ENCODE measurements around the gene LEPROT. TPM values are rescaled to one million over a fixed set of nuclear protein-coding genes. Genes with fewer than 3 reads are reported as not detected.

Gene LEPROT
- total and polyA plus RNA-seq, 10 of the 15 experiments (the other 5 are each of a cell fraction or from before 2014, with no cell fraction given), result 14.9 to 38.1 (median 17.4) TPM

DNA sequence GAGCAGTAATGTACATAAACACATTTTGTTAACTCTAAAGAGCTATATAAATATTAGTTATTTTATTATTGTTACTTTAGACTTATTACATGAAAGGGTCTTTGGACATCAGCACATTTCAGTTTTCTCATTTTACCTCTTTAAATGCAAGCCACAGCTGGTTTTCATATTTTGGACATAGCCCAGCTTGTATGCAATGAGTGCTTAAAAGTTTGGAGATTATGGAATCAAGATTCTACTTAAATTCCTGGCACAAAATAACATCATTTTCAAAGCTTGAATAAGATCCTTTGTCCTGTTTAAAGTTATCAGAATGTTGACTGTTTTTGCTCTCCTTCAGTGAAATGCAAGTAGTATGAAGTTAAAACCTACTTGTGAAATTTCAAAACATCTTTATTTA, 15.5 kb upstream of the LEPROT start (continued):
- TF ChIP-seq, protein P1, sequence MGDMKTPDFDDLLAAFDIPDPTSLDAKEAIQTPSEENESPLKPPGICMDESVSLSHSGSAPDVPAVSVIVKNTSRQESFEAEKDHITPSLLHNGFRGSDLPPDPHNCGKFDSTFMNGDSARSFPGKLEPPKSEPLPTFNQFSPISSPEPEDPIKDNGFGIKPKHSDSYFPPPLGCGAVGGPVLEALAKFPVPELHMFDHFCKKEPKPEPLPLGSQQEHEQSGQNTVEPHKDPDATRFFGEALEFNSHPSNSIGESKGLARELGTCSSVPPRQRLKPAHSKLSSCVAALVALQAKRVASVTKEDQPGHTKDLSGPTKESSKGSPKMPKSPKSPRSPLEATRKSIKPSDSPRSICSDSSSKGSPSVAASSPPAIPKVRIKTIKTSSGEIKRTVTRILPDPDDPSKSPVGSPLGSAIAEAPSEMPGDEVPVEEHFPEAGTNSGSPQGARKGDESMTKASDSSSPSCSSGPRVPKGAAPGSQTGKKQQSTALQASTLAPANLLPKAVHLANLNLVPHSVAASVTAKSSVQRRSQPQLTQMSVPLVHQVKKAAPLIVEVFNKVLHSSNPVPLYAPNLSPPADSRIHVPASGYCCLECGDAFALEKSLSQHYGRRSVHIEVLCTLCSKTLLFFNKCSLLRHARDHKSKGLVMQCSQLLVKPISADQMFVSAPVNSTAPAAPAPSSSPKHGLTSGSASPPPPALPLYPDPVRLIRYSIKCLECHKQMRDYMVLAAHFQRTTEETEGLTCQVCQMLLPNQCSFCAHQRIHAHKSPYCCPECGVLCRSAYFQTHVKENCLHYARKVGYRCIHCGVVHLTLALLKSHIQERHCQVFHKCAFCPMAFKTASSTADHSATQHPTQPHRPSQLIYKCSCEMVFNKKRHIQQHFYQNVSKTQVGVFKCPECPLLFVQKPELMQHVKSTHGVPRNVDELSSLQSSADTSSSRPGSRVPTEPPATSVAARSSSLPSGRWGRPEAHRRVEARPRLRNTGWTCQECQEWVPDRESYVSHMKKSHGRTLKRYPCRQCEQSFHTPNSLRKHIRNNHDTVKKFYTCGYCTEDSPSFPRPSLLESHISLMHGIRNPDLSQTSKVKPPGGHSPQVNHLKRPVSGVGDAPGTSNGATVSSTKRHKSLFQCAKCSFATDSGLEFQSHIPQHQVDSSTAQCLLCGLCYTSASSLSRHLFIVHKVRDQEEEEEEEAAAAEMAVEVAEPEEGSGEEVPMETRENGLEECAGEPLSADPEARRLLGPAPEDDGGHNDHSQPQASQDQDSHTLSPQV (IDR thresholded peaks at IDR 0.05), result no peak
- TF ChIP-seq RCOR1 (conservative IDR thresholded peaks at IDR 0.05; ENCODE audit: low read depth, low read length) (no peak), CREM (IDR thresholded peaks at IDR 0.05; ENCODE audit: low read depth) (no peak), NR2C1 (IDR thresholded peaks at IDR 0.05) (no peak), POLR2AphosphoS2 (IDR thresholded peaks at IDR 0.05; ENCODE audit: low read depth, low read length) (no peak), NFIC (IDR thresholded peaks at IDR 0.05; ENCODE audit: low read depth, low read length) (no peak)
- TF ChIP-seq, protein P2, sequence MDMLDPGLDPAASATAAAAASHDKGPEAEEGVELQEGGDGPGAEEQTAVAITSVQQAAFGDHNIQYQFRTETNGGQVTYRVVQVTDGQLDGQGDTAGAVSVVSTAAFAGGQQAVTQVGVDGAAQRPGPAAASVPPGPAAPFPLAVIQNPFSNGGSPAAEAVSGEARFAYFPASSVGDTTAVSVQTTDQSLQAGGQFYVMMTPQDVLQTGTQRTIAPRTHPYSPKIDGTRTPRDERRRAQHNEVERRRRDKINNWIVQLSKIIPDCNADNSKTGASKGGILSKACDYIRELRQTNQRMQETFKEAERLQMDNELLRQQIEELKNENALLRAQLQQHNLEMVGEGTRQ (IDR thresholded peaks at IDR 0.05; ENCODE audit: borderline replicate concordance, low read depth, low read length), result no peak

DNA sequence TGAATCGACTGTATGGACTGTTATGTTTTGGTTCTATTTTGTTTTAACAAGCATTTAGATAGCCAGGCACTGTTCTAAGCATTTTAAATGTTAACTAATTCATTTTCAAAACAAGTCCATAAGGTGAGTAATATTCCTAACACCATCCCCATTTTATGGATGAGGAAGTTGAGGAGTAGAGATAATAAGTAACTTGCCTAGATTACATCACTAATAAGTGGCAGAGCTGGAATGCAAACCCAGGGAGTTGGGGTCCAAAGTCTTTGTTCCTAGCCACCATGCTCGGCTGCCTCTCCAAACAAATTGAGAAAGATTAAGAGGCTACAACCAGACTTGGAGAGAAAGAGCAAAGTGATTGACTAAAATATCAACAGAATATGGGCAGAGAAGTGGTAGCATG, 12.6 kb upstream of the LEPROT start:
- in situ Hi-C loops (cut with MboI), result no loop called here
- Histone ChIP-seq H4K20me1 (ENCODE audit: control insufficient read depth, insufficient read depth) (no peaks in the 10 kb centered on the region; the same call in 1 of the 2 replicates), H3K4me3 (no peak overlapping the region), H3K79me2 (ENCODE audit: control insufficient read depth, insufficient read depth, low read length) (no peaks in the 10 kb centered on the region), H2AFZ (ENCODE audit: control insufficient read depth, low read depth, low read length) (no peak overlapping the region), H3K4me2 (ENCODE audit: control insufficient read depth, insufficient read depth) (no peak overlapping the region), H3K4me1 (ENCODE audit: control insufficient read depth, insufficient read depth, low read length) (no peaks in the 10 kb centered on the region), H3K27me3 (replicated peaks in 1 of 2; ENCODE audit: control insufficient read depth in 2 of 2, insufficient read depth in 2 of 2, low read length in 1 of 2) (no peaks in the 10 kb centered on the region), H3K9ac (ENCODE audit: control insufficient read depth, insufficient read depth, low read length) (no peak overlapping the region), H3K27ac (ENCODE audit: control insufficient read depth, insufficient read depth) (no peak overlapping the region), H3K9me3 (replicated peaks; ENCODE audit: control insufficient read depth, insufficient read depth, low read length) (no peaks in the 10 kb centered on the region), H3K36me3 (ENCODE audit: control insufficient read depth in 2 of 2, insufficient read depth in 2 of 2, low read length in 1 of 2) (no peaks in the 10 kb centered on the region)
- intact Hi-C loops (cut with micrococcal nuclease; ENCODE audit: unreplicated experiment), result no loop called here
- FAIRE-seq (no peak), ATAC-seq (no peak), DNase-seq (ENCODE audit: low read depth, low spot score) (no peak)
- RAD21 ChIA-PET (ENCODE audit: unreplicated experiment), result no interaction called here
- POLR2A ChIA-PET, result no interaction called here
- 50% methylated on average over 2 of the region's 2 CpGs for WGBS (ENCODE audit: insufficient coverage, insufficient replicate concordance, low lambda C conversion rate, missing lambda C conversion rate)
- SMC1A ChIA-PET (ENCODE audit: uncharacterized antibody, unreplicated experiment), result interaction anchor here (0.7 kb wide), 1 partner anchor 16 kb away, joined by 3 read pairs; no protein-coding TSS in a partner anchor
- CTCF ChIA-PET, result no interaction called here
- no TSS peak for BruUV-seq (replicated peaks)
- TF ChIP-seq CBX5 (IDR thresholded peaks at IDR 0.05; ENCODE audit: low read depth) (no peak), ASH2L (IDR thresholded peaks at IDR 0.05; ENCODE audit: borderline replicate concordance, low read depth) (no peak), TCF3 (IDR thresholded peaks at IDR 0.05; ENCODE audit: borderline replicate concordance, insufficient read depth, low read depth, low read length) (no peak), SMC3 (IDR thresholded peaks at IDR 0.05; ENCODE audit: borderline replicate concordance, low read length) (no peak), NFXL1 (IDR thresholded peaks at IDR 0.05; ENCODE audit: borderline replicate concordance) (no peak), FOXK2 (IDR thresholded peaks at IDR 0.05) (no peak)
- TF ChIP-seq, protein P3, sequence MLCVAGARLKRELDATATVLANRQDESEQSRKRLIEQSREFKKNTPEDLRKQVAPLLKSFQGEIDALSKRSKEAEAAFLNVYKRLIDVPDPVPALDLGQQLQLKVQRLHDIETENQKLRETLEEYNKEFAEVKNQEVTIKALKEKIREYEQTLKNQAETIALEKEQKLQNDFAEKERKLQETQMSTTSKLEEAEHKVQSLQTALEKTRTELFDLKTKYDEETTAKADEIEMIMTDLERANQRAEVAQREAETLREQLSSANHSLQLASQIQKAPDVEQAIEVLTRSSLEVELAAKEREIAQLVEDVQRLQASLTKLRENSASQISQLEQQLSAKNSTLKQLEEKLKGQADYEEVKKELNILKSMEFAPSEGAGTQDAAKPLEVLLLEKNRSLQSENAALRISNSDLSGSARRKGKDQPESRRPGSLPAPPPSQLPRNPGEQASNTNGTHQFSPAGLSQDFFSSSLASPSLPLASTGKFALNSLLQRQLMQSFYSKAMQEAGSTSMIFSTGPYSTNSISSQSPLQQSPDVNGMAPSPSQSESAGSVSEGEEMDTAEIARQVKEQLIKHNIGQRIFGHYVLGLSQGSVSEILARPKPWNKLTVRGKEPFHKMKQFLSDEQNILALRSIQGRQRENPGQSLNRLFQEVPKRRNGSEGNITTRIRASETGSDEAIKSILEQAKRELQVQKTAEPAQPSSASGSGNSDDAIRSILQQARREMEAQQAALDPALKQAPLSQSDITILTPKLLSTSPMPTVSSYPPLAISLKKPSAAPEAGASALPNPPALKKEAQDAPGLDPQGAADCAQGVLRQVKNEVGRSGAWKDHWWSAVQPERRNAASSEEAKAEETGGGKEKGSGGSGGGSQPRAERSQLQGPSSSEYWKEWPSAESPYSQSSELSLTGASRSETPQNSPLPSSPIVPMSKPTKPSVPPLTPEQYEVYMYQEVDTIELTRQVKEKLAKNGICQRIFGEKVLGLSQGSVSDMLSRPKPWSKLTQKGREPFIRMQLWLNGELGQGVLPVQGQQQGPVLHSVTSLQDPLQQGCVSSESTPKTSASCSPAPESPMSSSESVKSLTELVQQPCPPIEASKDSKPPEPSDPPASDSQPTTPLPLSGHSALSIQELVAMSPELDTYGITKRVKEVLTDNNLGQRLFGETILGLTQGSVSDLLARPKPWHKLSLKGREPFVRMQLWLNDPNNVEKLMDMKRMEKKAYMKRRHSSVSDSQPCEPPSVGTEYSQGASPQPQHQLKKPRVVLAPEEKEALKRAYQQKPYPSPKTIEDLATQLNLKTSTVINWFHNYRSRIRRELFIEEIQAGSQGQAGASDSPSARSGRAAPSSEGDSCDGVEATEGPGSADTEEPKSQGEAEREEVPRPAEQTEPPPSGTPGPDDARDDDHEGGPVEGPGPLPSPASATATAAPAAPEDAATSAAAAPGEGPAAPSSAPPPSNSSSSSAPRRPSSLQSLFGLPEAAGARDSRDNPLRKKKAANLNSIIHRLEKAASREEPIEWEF (IDR thresholded peaks at IDR 0.05; ENCODE audit: insufficient replicate concordance, low read depth, low read length), result no peak
